ENCODE results near the gene SPO11. TPM values are rescaled to one million over a fixed set of nuclear protein-coding genes. Genes with fewer than 3 reads are reported as not detected.
A peak's percentile ranks its signal among the peaks of the same experiment; 100 is the strongest.

The SPO11 gene
- total RNA-seq, 1 experiment from 2014 or later: not detected

DNA sequence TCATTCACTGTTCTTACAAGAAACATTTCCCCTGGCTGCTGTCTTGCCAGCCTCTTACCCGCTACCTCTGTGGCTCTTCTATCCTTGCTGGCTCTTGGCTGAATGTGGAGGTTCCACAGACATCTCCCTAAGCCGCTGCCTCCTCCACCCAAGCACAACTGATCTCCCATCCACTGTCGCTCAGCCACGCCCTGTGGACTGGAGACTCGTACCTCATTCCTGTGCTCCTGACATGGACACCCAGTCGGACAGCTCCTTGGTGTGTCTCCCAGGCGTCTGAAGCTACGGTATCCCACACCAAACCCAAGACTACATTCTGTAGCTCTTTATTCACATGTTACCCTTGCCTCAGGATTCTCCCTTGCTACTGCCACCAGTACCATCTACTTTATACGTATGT is 40.7 kb downstream of the SPO11 start:
- Mint-ChIP-seq H3K36me3 (ENCODE audit: insufficient read depth, unreplicated experiment) (peaks cover 95% of the 10 kb centered on the region), H3K9me3 (ENCODE audit: unreplicated experiment) (no peaks in the 10 kb centered on the region), H3K27ac (ENCODE audit: low read depth, unreplicated experiment) (peak overlapping the region; percentile 67), H3K4me1 (ENCODE audit: insufficient read depth, unreplicated experiment) (no peaks in the 10 kb centered on the region), H3K4me3 (ENCODE audit: unreplicated experiment) (no peak overlapping the region), H3K27me3 (ENCODE audit: insufficient read depth, unreplicated experiment) (no peaks in the 10 kb centered on the region)
- no peak for TF ChIP-seq CTCF (IDR thresholded peaks at IDR 0.05; ENCODE audit: unreplicated experiment)
- BruUV-seq (replicated peaks): no TSS peak
- intact Hi-C loops (cut with micrococcal nuclease): no loop called here
- no peak for DNase-seq (ENCODE audit: unreplicated experiment)
- POLR2A ChIA-PET: no interaction called here
- CTCF ChIA-PET: interaction anchor here (0.5 to 2.7 kb wide), 6 partner anchors 9 to 1606 kb away, joined by 3 to 18 read pairs (median 4); no protein-coding TSS in a partner anchor

- Mint-ChIP-seq H3K9me3 (ENCODE audit: unreplicated experiment) (no peaks in the 10 kb centered on the region), H3K36me3 (ENCODE audit: insufficient read depth, unreplicated experiment) (peaks cover 95% of the 10 kb centered on the region), H3K4me1 (ENCODE audit: insufficient read depth, unreplicated experiment) (no peaks in the 10 kb centered on the region), H3K27me3 (ENCODE audit: insufficient read depth, unreplicated experiment) (no peaks in the 10 kb centered on the region), H3K27ac (ENCODE audit: low read depth, unreplicated experiment) (no peak overlapping the region), H3K4me3 (ENCODE audit: unreplicated experiment) (no peak overlapping the region)
- intact Hi-C loops (cut with micrococcal nuclease): no loop called here
- BruUV-seq (replicated peaks): no TSS peak
- POLR2A ChIA-PET: interaction anchor here (0.6 kb wide), 1 partner anchor 100 kb away, joined by 4 read pairs; no protein-coding TSS in a partner anchor
- DNase-seq (ENCODE audit: unreplicated experiment): no peak
- no peak for TF ChIP-seq CTCF (IDR thresholded peaks at IDR 0.05; ENCODE audit: unreplicated experiment)
- CTCF ChIA-PET: interaction anchor here (0.5 to 2.7 kb wide), 2 partner anchors 10 to 1092 kb away, joined by 4 to 18 read pairs; no protein-coding TSS in a partner anchor
Observed at GRCh38 chr20:57371363-57371762, 41.8 kb downstream of the SPO11 start.

DNA sequence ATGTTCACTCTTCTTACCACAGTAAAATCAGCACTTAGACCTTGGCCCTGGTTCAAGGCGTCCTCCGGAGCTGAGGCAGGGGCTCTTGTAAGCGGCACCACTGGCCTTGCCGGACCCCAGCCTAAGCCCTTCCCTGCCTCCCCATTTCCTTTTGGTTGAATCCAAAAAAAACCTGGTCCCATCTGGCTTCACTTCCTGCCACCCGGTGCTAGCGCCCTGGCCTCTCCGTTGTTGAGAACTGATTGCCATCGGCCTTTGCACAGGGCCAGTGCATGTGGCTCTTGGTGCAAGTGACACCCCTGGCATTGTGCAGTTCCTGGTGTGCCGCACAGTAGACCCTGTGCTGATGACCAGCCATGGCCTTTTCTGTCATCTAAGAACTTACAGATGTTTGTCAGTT is 42.6 kb downstream of the SPO11 start:
- H3K27me3 Mint-ChIP-seq (ENCODE audit: insufficient read depth, unreplicated experiment): no peaks in the 10 kb centered on the region
- POLR2A ChIA-PET: no interaction called here
- BruUV-seq (replicated peaks): no TSS peak
- CTCF ChIA-PET: interaction anchor here (0.6 to 1.0 kb wide), 2 partner anchors 10 to 824 kb away, joined by 3 read pairs; no protein-coding TSS in a partner anchor
- H3K36me3 Mint-ChIP-seq (ENCODE audit: insufficient read depth, unreplicated experiment): peaks cover 95% of the 10 kb centered on the region
- H3K27ac Mint-ChIP-seq (ENCODE audit: low read depth, unreplicated experiment): no peak overlapping the region
- no peaks in the 10 kb centered on the region for H3K9me3 Mint-ChIP-seq (ENCODE audit: unreplicated experiment)
- H3K4me1 Mint-ChIP-seq (ENCODE audit: insufficient read depth, unreplicated experiment): no peaks in the 10 kb centered on the region
- no peak for DNase-seq (ENCODE audit: unreplicated experiment)
- no peak for TF ChIP-seq CTCF (IDR thresholded peaks at IDR 0.05; ENCODE audit: unreplicated experiment)
- intact Hi-C loops (cut with micrococcal nuclease): no loop called here
- no peak overlapping the region for H3K4me3 Mint-ChIP-seq (ENCODE audit: unreplicated experiment)

DNA sequence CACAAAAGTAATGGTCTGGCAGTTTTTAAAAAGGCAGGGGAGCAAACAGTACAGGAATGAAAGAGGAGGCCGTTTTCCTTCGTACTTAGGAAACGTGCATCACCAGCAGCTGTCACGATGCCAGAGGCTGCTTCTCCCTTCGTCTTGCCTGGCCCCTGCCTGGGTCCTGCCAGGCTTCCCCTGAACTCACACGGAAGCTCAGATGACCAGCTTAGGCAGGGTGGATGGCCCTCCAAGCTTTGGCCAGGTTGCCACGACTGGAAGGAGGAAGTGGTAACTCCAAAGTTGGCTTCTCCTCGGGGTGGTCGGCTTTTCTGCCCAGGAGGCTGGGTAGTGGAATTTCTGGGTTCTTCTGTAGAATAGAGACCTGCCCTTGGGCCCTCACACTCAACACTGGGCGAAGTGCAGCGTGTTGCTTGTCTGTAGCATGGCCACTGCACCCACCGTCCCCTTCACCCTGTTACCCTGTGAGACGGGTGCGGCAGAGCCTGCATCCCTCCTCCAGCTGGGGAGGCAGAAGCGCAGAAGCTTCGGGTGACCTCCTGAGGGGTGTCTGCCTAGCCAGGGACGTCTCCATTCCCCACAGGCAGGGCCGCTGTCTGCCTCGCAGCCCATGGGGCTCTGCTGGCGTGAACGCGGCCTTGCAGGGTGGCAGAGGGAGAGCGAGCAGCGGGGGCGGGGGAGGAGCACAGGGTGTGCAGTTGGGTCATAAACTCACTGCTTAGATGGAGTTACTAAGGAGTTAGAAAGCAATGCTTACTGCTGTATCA is 43.2 kb downstream of the SPO11 start:
- H3K27ac Mint-ChIP-seq (ENCODE audit: low read depth, unreplicated experiment): no peak overlapping the region
- no peak for DNase-seq (ENCODE audit: unreplicated experiment)
- no peak overlapping the region for H3K4me3 Mint-ChIP-seq (ENCODE audit: unreplicated experiment)
- intact Hi-C loops (cut with micrococcal nuclease): no loop called here
- H3K36me3 Mint-ChIP-seq (ENCODE audit: insufficient read depth, unreplicated experiment): peaks cover 92% of the 10 kb centered on the region
- no peak for TF ChIP-seq CTCF (IDR thresholded peaks at IDR 0.05; ENCODE audit: unreplicated experiment)
- no TSS peak for BruUV-seq (replicated peaks)
- CTCF ChIA-PET: interaction anchor here (0.6 to 1.1 kb wide), 4 partner anchors 9 to 1675 kb away, joined by 3 to 4 read pairs (median 3); no protein-coding TSS in a partner anchor
- POLR2A ChIA-PET: interaction anchor here (0.6 kb wide), 1 partner anchor 619 kb away, joined by 3 read pairs; no protein-coding TSS in a partner anchor
- H3K9me3 Mint-ChIP-seq (ENCODE audit: unreplicated experiment): no peaks in the 10 kb centered on the region
- H3K27me3 Mint-ChIP-seq (ENCODE audit: insufficient read depth, unreplicated experiment): no peaks in the 10 kb centered on the region
- no peaks in the 10 kb centered on the region for H3K4me1 Mint-ChIP-seq (ENCODE audit: insufficient read depth, unreplicated experiment)
